Ovary (tissue), 10 donors: Measurements from ENCODE around the gene MYH4. TPM values are rescaled to one million over a fixed set of nuclear protein-coding genes. Genes with fewer than 3 reads are reported as not detected.

Experiments
- DNase-seq, 5 donors: peaks; one replicate each; pipeline ENCODE4 v3.0.0-alpha.2; 2019 to 2020
- H3K27ac ChIP-seq, 2 donors: fragments of 200-600 bp; one replicate each; pipeline versions ENCODE4 v1.5.1 to v1.8.0; 2019 to 2022
- H3K27me3 ChIP-seq: fragments of 200-600 bp; one replicate; pipeline ENCODE4 v1.8.0; 2022
- H3K36me3 ChIP-seq: fragments of 200-600 bp; sonication (generic); one replicate; pipeline ENCODE4 v1.5.1; 2019
- H3K4me1 ChIP-seq: one replicate; pipeline ENCODE4 v1.8.1; 2013; ENCODE audit warnings: mild to moderate bottlenecking, moderate library complexity; ENCODE audit not compliant: insufficient read depth
- H3K4me3 ChIP-seq: fragments of 200-600 bp; sonication (generic); one replicate; pipeline ENCODE4 v1.5.1; 2017
- H3K9me3 ChIP-seq, 2 donors: fragments of 200-600 bp in 1 of 2; sonication (generic) in 1 of 2; one replicate each; pipeline versions ENCODE4 v1.5.1 to v1.8.1; 2013 to 2019; ENCODE audit warnings: mild to moderate bottlenecking in 1 of 2, moderate library complexity in 1 of 2
- CTCF ChIP-seq, 3 donors: fragments of 450-650 bp in 2 of 3; fragments of 200-600 bp in 1 of 3; IDR thresholded peaks; one replicate each; pipeline versions ENCODE4 v1.5.1 to v1.8.0; 2016 to 2022; ENCODE audit warnings: antibody characterized with exemption in 3 of 3, mild to moderate bottlenecking in 1 of 3
- EP300 ChIP-seq: sonication (generic); formaldehyde crosslinking; IDR thresholded peaks from one replicate; pipeline ENCODE4 v1.6.1; 2017; ENCODE audit warnings: antibody characterized with exemption
- POLR2A ChIP-seq: fragments of 450-650 bp; IDR thresholded peaks from one replicate; pipeline ENCODE4 v1.6.1; 2017; ENCODE audit warnings: antibody characterized with exemption, mild to moderate bottlenecking, moderate library complexity
- WGBS, 3 donors: extraction: QIAGEN DNeasy Blood & Tissue Kit in 1 of 3; methylation state at CpG; one replicate each; pipeline versions ENCODE4 v1.1.5 to v1.1.7; 2013 to 2017; 5-methylcytosine and 5-hydroxymethylcytosine counted together
- intact Hi-C, 4 donors: fragments of 100-400 bp; cut with DNase I; formaldehyde crosslinking; loops; one replicate each; pipeline versions ENCODE4 v1.11.0 to v1.15.1; 2022 to 2023
- long read RNA-seq, 3 donors: library from polyadenylated mRNA in 2 of 3; unstranded in 2 of 3; transcript quantifications; one replicate each; pipeline ENCODE4 v2.0.0 and lab custom pipeline, GENCODE V29; 2021 to 2026
- polyA plus RNA-seq, 2 donors: library from polyadenylated mRNA; stranded (reverse); fragments of 200-250 nt in 1 of 2; fragments of 350-450 nt in 1 of 2; fragmentation: Illumina TruSeq in 1 of 2; extraction: RNeasy Lipid Tissue Mini Kit (QIAGEN cat#74804) in 1 of 2; gene quantifications; one replicate each; pipeline ENCODE4 v1.2.3, GENCODE V29; 2013 to 2014
- total RNA-seq, 7 donors: library from RNA; depleted of rRNA in 2 of 7; stranded (reverse); fragments of >200 nt in 2 of 7; fragmentation: NEBNext Ultra II Directional in 3 of 7; extraction: Animal tissue kit (Norgen Biotek cat#: 25700) in 3 of 7; gene quantifications; one replicate each; pipeline versions ENCODE4 v1.1.0 to v1.2.4, GENCODE V29; 2016 to 2023
- donor health status: DM: no; HTN: no; CAD: no; lungs with moderate emphysema.
- donor health status: DM: no; HTN: no; CAD: no.
- donor health status: Bipolar disorder and iron deficiency.
- donor health status: DM: yes; HTN: yes; CAD: no.
- donor health status: DM: no; HTN: no; CAD: no.
- donor health status: DM: yes; HTN: yes; CAD: no.

Gene MYH4
- total RNA-seq (not detected), polyA plus RNA-seq (not detected)
- long read RNA-seq, donor 1: 0 reads
- long read RNA-seq, donor 2: 0 reads
- long read RNA-seq, donor 3: 0 reads

GRCh38 chr17:10469459-10469858, at the start of gene MYH4:
Gene MYH4, minus strand, starts transcription at chr17:10469559. Its CDS starts 2,814 bp downstream, at chr17:10466745.
- WGBS, 3 donors: 67 to 79% (median 73%) methylated on average over 1 of the region's 1 CpG
- intact Hi-C loops: no loop called here
- Histone ChIP-seq H3K27me3 (no peaks in the 10 kb centered on the region), H3K27ac (no peak within 1 kb of the TSS), H3K4me1 (no peaks in the 10 kb centered on the region), H3K4me3 (no peak within 1 kb of the TSS), H3K9me3 (no peaks in the 10 kb centered on the region), H3K36me3 (no peaks in the 10 kb centered on the region)
- TF ChIP-seq EP300 (no peak), CTCF (IDR thresholded peaks at IDR 0.05) (no peak), POLR2A (no peak)
- no peak for DNase-seq

GRCh38 chr17:10518271-10519037, 49.1 kb upstream of the MYH4 start, which contains the start of gene MYH1:
Gene MYH1, minus strand, starts transcription at chr17:10518542. Its CDS starts 1,900 bp downstream, at chr17:10516642.
- no peaks in the 10 kb centered on the region for H3K9me3 ChIP-seq

GRCh38 chr17:10516638-10517037, 47.3 kb upstream of the MYH4 start:
- DNase-seq: no peak
- Histone ChIP-seq H3K36me3 (no peaks in the 10 kb centered on the region), H3K4me1 (no peaks in the 10 kb centered on the region), H3K27ac (no peak overlapping the region), H3K9me3 (no peaks in the 10 kb centered on the region), H3K4me3 (no peak overlapping the region), H3K27me3 (no peaks in the 10 kb centered on the region)
- intact Hi-C loops: no loop called here
- TF ChIP-seq CTCF (IDR thresholded peaks at IDR 0.05) (no peak), EP300 (no peak), POLR2A (no peak)

More at GRCh38 chr17:10518271-10519037, 49.1 kb upstream of the MYH4 start, which contains the start of gene MYH1:
- no peak within 1 kb of the TSS for H3K4me3 ChIP-seq
- intact Hi-C loops: no loop called here
- DNase-seq: no peak
- H3K4me1 ChIP-seq: no peaks in the 10 kb centered on the region
- no peaks in the 10 kb centered on the region for H3K36me3 ChIP-seq
- 54 to 58% (median 57%) methylated on average over 11 of the region's 11 CpGs for WGBS, 3 donors
- H3K27ac ChIP-seq: no peak within 1 kb of the TSS
- no peaks in the 10 kb centered on the region for H3K27me3 ChIP-seq
- TF ChIP-seq POLR2A: no peak

GRCh38 chr17:10516065-10516464, 46.7 kb upstream of the MYH4 start:
- Histone ChIP-seq H3K27me3 (no peaks in the 10 kb centered on the region), H3K36me3 (no peaks in the 10 kb centered on the region), H3K4me1 (no peaks in the 10 kb centered on the region), H3K9me3 (no peaks in the 10 kb centered on the region), H3K4me3 (no peak overlapping the region), H3K27ac (no peak overlapping the region)
- TF ChIP-seq EP300: no peak
- no peak for TF ChIP-seq CTCF (IDR thresholded peaks at IDR 0.05)
- no peak for TF ChIP-seq POLR2A
- intact Hi-C loops: no loop called here
- DNase-seq: no peak
- 77 to 83% (median 82%) methylated on average over 7 of the region's 7 CpGs for WGBS, 3 donors
